Hematopoietic multipotent progenitor cell treated with erythropoietin and hydrocortisone succinate and interleukin-3 and kit ligand, for 6 days (in vitro differentiated cells): ENCODE results near the gene ZNF717.
A peak's percentile ranks its signal among the peaks of the same experiment; 100 is the strongest.
"Not testable (repeated sequence)": the region's sequence is repeated elsewhere in the genome, so short reads cannot be mapped to it uniquely, and the experiment has no call there.

ENCODE experiments used
- DNase-seq: peaks from one replicate; pipeline ENCODE4 v3.0.0-alpha.2; 2015

The ZNF717 gene

GRCh38 chr3:75785081-75785755 is at the start of gene ZNF717:
Gene ZNF717, minus strand, starts transcription at chr3:75785549. Its CDS starts 2,187 bp downstream, at chr3:75783362.
- DNase-seq: peak; percentile 84

- not testable (repeated sequence) for DNase-seq
Measured at GRCh38 chr3:75831076-75831475, 45.7 kb upstream of the ZNF717 start.

GRCh38 chr3:75818019-75818418 is 32.7 kb upstream of the ZNF717 start:
- DNase-seq: not testable (repeated sequence)

GRCh38 chr3:75816287-75817180 is 31.2 kb upstream of the ZNF717 start:
- not testable (repeated sequence) for DNase-seq

DNA sequence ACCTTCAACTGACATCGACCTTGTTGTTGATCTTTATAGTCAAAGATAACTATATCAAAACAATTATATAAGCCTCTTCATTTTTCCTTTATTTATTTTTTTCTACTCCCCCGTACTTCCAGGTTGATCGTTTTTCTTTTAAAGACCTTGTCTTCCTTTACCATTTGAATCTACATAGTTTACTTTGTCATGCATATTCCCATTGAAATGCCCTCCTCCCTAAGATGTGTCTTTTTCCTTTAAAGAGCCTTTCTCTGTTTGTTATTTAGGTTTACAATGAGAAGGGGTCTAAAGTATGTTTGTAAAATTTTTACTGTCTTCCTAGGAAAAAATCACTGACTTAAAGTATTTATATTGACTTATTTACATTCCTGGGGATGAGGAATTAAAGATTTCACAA is 29.4 kb upstream of the ZNF717 start:
- no peak for DNase-seq

GRCh38 chr3:75782506-75782905 is 2.8 kb downstream of the ZNF717 start:
- DNase-seq: no peak

- DNase-seq: no peak
Measured at GRCh38 chr3:75781079-75781745, 4.1 kb downstream of the ZNF717 start.

- DNase-seq: not testable (repeated sequence)
Measured at GRCh38 chr3:75777742-75778141, 7.6 kb downstream of the ZNF717 start.

GRCh38 chr3:75771631-75772030 is 13.7 kb downstream of the ZNF717 start:
- not testable (repeated sequence) for DNase-seq

GRCh38 chr3:75768303-75769017 is 16.9 kb downstream of the ZNF717 start:
- no peak for DNase-seq

DNA sequence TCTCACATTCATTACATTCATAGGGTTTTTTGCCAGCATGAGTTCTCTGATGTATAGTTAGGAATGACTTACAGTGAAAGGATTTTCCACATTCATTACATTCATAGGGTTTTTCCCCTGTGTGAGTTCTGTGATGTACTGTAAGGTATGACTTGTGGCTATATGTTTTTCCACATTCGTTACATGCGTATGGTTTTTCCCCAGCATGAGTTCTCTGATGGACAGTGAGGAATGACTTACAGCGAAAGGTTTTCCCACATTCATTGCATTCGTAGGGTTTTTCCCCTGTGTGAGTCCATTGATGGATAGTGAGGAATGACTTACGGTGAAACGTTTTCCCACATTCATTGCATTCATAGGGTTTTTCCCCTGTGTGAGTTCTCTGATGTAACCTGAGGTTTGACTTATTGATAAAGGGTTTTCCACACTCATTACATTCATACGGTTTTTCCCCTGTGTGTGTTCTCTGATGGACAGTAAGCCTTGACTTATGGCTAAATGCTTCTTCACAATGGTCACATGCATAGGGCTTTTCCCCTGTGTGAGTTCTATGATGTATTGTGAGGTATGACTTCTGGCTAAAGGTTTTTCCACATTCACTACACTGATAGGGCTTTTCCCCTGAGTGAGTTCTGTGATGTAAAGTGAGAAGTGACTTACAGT is 47.4 kb downstream of the ZNF717 start:
- peak; percentile 6 for DNase-seq

DNA sequence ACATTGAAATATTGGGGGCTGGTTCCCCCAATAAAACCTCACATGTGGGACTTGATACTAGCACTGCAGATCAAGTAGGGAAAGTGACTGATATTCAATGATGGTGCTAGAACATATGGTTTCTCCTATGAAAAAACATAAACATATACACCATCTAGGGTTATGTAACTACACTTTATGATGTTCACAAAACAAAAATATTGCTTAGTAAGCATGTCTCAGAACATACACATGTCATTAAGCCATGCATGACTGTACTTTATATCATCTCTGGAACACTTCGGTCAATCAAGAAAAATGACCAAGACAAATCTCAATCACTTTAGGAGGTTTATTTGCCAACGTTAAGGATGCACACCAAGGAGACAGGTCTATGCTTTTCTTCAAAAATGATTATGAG is 57.4 kb downstream of the ZNF717 start:
- no peak for DNase-seq

DNA sequence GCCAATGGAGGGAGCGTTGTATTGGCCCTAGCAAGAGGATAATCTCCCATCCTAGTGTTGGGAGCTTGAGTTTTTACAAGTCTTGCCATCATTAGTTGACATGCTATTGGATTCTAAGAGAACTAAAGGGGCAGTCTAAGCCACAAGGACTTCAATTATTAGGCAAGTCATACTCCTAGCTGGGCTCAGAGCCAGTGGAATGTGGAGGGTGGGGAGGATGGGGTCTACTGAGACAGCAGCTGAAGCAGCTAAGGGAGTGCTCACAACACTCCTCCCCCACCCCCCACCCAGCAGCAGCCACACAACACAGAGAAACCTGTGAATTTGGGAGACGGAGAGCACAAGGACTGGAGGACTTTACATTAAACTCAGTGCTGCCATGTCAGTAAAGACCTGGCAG is 93.3 kb downstream of the ZNF717 start:
- no peak for DNase-seq

- DNase-seq: no peak
Measured at GRCh38 chr3:75687323-75687722, 98.0 kb downstream of the ZNF717 start.
